PC-3 (cell line): ENCODE data around the gene SH2D3A.
"Not testable (repeated sequence)": the region's sequence is repeated elsewhere in the genome, so short reads cannot be mapped to it uniquely, and the experiment has no call there.

Source experiments
- CTCF ChIP-seq: fragments of 300-600 bp; sonication (generic); conservative IDR thresholded peaks from 2 replicates; pipeline ENCODE4 v1.5.1; 2017; ENCODE audit warnings: antibody characterized with exemption, low read depth, mild to moderate bottlenecking, low read length
- EZH2 ChIP-seq: fragments of 300-600 bp; sonication (generic); IDR thresholded peaks from one replicate; pipeline ENCODE4 v1.6.1; 2017; ENCODE audit warnings: antibody characterized with exemption, mild to moderate bottlenecking, low read length; ENCODE audit not compliant: unreplicated experiment
- EZH2phosphoT487 ChIP-seq: fragments of 300-600 bp; sonication (generic); IDR thresholded peaks from 2 replicates; pipeline ENCODE4 v1.6.1; 2018; ENCODE audit warnings: mild to moderate bottlenecking, antibody characterized with exemption, low read length, borderline replicate concordance

DNA sequence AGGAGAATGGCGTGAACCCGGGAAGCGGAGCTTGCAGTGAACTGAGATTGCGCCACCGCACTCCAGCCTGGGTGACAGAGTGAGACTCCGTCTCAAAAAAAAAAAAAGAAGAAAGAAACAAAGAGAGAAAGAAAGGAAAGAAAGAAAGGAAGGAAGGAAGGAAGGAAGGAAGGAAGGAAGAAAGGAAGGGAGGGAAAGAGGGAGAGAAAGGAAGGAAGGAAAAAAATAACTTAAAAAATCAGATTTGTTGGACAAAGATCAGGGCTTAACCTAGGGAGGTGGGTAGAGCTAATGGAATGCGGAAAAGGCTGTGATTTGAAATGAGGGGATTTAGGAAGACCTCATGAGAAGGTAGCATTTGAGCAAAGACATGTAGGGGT is 4.4 kb upstream of the SH2D3A start:
- not testable (repeated sequence) for TF ChIP-seq CTCF, EZH2, EZH2phosphoT487
